Large intestine (tissue), 3 donors: ENCODE results near the gene PRSS48. TPM values are rescaled to one million over a fixed set of nuclear protein-coding genes. Genes with fewer than 3 reads are reported as not detected.
A peak's percentile ranks its signal among the peaks of the same experiment; 100 is the strongest.
"Not testable (repeated sequence)": the region's sequence is repeated elsewhere in the genome, so short reads cannot be mapped to it uniquely, and the experiment has no call there.

ENCODE experiments used
- DNase-seq, 2 donors: peaks; one replicate each; pipeline versions ENCODE4 v3.0.0 to v3.0.0-alpha.2; 2013
- H3K27ac ChIP-seq: one replicate; pipeline ENCODE4 v1.5.1; 2013; ENCODE audit warnings: low read length
- H3K27me3 ChIP-seq: 2 replicates; pipeline ENCODE4 v1.6.1; 2013; ENCODE audit warnings: low read length; ENCODE audit not compliant: control insufficient read depth, insufficient read depth
- H3K36me3 ChIP-seq: 2 replicates; pipeline ENCODE4 v1.6.1; 2013; ENCODE audit warnings: low read length; ENCODE audit not compliant: control insufficient read depth, insufficient read depth
- H3K4me1 ChIP-seq: one replicate; pipeline ENCODE4 v1.6.1; 2013; ENCODE audit warnings: low read length; ENCODE audit not compliant: control insufficient read depth, insufficient read depth
- H3K4me3 ChIP-seq: one replicate; pipeline ENCODE4 v1.5.1; 2013; ENCODE audit warnings: low read length
- H3K9me3 ChIP-seq: one replicate; pipeline ENCODE4 v1.6.1; 2013; ENCODE audit warnings: mild to moderate bottlenecking, low read depth, low read length, moderate library complexity; ENCODE audit not compliant: control insufficient read depth
- WGBS: methylation state at CpG from one replicate; pipeline ENCODE4 v1.1.5; 2013; ENCODE audit warnings: low lambda C conversion rate; ENCODE audit not compliant: insufficient coverage; 5-methylcytosine and 5-hydroxymethylcytosine counted together
- polyA plus RNA-seq: library from polyadenylated mRNA; unstranded; fragments of 120-200 nt; gene quantifications from one replicate; pipeline ENCODE4 v1.2.1, GENCODE V29; 2013

Gene PRSS48
- polyA plus RNA-seq, 1 donor: not detected

- WGBS: no CpG with 5 or more reads among the region's 2 CpGs
- Histone ChIP-seq H3K36me3 (peaks cover 4% of the 10 kb centered on the region), H3K27ac (peak overlapping the region; percentile 74), H3K27me3 (no peaks in the 10 kb centered on the region), H3K9me3 (no peaks in the 10 kb centered on the region), H3K4me1 (peaks cover 46% of the 10 kb centered on the region), H3K4me3 (no peak overlapping the region)
- DNase-seq: no peak
Measured at GRCh38 chr4:151315212-151315886, 38.4 kb downstream of the PRSS48 start.

DNA sequence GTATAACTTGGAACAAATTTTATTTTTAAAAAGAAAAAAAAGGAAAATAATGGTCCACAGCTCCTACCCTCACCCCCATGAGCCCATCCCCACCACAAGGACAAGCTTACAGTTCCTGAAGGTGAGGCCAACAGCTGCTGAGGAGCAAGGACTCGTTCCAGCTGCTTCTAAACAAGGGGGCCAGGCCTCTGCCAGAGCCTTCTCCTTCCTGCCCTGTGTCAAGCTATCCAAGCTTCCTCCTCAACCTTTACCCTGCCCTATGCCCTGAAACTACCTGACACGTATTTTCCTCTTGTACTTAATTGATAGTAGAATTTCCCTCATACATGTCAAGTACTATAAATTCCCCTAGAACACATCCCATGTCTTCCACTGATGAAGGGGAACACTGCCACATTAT is 39.7 kb downstream of the PRSS48 start:
- no CpG with 5 or more reads among the region's 2 CpGs for WGBS
- peaks cover under 1% of the 10 kb centered on the region for H3K36me3 ChIP-seq
- peak; percentile 70 to 85 for DNase-seq
- peaks cover 52% of the 10 kb centered on the region for H3K4me1 ChIP-seq
- no peak overlapping the region for H3K4me3 ChIP-seq
- H3K27me3 ChIP-seq: no peaks in the 10 kb centered on the region
- peak overlapping the region; percentile 51 for H3K27ac ChIP-seq
- H3K9me3 ChIP-seq: no peaks in the 10 kb centered on the region

- Histone ChIP-seq H3K9me3 (no peaks in the 10 kb centered on the region), H3K4me1 (peaks cover 52% of the 10 kb centered on the region), H3K27ac (no peak overlapping the region), H3K27me3 (no peaks in the 10 kb centered on the region), H3K36me3 (no peaks in the 10 kb centered on the region), H3K4me3 (no peak overlapping the region)
- no peak for DNase-seq
- WGBS: no CpG with 5 or more reads among the region's 1 CpG
Measured at GRCh38 chr4:151318307-151319006, 41.5 kb downstream of the PRSS48 start.

DNA sequence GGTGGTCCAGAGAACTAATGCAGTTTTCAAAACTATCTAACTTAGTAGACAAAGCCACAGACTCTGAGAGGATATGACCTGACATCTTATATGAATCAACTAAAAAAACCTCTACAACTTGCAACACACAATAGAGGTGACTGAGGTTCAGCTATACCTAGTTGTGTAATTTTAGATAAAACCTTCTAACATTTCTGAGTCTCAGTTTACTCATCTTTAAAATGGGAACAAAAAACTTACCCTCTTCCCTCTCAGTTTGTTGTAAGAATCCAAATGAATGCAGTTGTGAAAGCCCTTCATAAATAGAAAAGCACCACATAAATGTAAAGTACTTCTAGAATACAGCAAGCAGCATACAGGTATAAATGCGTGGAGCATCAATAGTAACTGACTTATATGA is 42.5 kb downstream of the PRSS48 start:
- Histone ChIP-seq H3K9me3 (no peaks in the 10 kb centered on the region), H3K36me3 (no peaks in the 10 kb centered on the region), H3K27me3 (no peaks in the 10 kb centered on the region), H3K4me1 (peaks cover 44% of the 10 kb centered on the region), H3K4me3 (no peak overlapping the region), H3K27ac (no peak overlapping the region)
- DNase-seq: no peak
- no CpG with 5 or more reads among the region's 1 CpG for WGBS

DNA sequence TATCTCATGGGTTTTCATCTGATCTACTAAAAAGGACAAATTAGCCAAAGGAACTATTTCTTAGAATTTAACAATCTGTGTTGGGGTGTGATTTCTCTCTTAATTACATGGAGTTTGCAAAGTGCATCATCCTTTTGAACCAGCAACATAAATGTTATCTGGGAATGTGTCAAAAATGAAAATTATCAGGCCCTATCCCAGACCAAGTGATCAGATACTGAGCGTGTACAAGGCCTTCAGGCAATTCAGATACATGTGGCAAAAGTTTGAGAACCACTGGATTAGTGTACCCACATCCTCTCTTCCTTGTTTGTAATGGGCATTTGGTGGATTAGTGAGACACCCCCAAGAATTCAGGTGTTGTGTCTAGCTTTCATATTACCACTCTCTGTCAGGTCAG is 44.6 kb downstream of the PRSS48 start:
- H3K27ac ChIP-seq: peak overlapping the region; percentile 23
- H3K4me1 ChIP-seq: peaks cover 28% of the 10 kb centered on the region
- no CpG with 5 or more reads among the region's 1 CpG for WGBS
- H3K9me3 ChIP-seq: no peaks in the 10 kb centered on the region
- no peaks in the 10 kb centered on the region for H3K27me3 ChIP-seq
- H3K36me3 ChIP-seq: no peaks in the 10 kb centered on the region
- no peak overlapping the region for H3K4me3 ChIP-seq
- DNase-seq: no peak

DNA sequence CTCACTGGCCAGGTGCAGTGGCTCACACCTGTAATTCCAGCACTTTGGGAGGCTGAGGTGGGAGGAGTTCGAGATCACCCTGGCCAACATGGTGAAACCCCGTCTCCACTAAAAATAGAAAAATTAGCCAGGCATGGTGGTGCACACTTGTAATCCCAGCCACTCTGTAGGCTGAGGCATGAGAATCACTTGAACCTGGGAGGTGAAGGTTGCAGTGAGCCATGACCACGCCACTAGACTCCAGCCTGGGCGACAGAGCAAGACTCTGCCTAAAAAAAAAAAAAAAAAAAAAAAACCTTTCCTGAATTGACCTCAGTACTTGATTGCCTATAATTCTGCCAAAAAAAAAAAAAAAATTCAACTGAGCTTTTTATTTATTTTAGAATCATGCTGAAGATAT is 45.2 kb downstream of the PRSS48 start:
- DNase-seq: not testable (repeated sequence)
- peak overlapping the region; percentile 23 for H3K27ac ChIP-seq
- WGBS: no CpG with 5 or more reads among the region's 4 CpGs

GRCh38 chr4:151322570-151322969 is 45.6 kb downstream of the PRSS48 start:
- peaks cover 19% of the 10 kb centered on the region for H3K4me1 ChIP-seq
- no peaks in the 10 kb centered on the region for H3K27me3 ChIP-seq
- H3K27ac ChIP-seq: peak overlapping the region; percentile 99
- DNase-seq: no peak
- no peaks in the 10 kb centered on the region for H3K36me3 ChIP-seq
- H3K9me3 ChIP-seq: no peaks in the 10 kb centered on the region
- peak overlapping the region; percentile 84 for H3K4me3 ChIP-seq

More for the DNA sequence above, 45.2 kb downstream of the PRSS48 start:
- peaks cover 23% of the 10 kb centered on the region for H3K4me1 ChIP-seq
- H3K4me3 ChIP-seq, H3K36me3 ChIP-seq, H3K27me3 ChIP-seq, H3K9me3 ChIP-seq: not testable (repeated sequence)

DNA sequence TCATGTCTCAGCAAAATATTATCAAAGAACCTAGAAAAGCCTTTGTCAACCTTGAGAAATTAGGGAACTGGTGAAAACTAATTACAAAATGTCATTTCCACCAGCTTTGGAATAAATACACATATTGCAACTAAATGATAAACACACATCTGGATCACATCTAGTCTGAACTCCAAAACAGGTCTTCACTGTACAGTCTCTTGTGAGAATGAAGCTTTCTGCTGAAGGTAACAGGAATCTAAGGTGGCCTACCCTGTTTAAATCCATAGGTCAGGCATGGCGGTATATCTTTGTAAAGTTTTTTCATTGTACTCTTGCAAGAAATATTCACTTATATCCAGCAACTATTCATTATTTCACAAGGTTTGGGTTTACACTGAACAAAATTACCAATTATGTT is 46.7 kb downstream of the PRSS48 start:
- Histone ChIP-seq H3K36me3 (no peaks in the 10 kb centered on the region), H3K4me1 (peaks cover 18% of the 10 kb centered on the region), H3K4me3 (peak overlapping the region; percentile 84), H3K27ac (peak overlapping the region; percentile 99), H3K27me3 (no peaks in the 10 kb centered on the region), H3K9me3 (no peaks in the 10 kb centered on the region)
- no CpG with 5 or more reads among the region's 1 CpG for WGBS
- peak in 1 of 2 donors; percentile 51 for DNase-seq

- WGBS: 33% methylated on average over 1 of the region's 12 CpGs
- no peaks in the 10 kb centered on the region for H3K36me3 ChIP-seq
- H3K4me3 ChIP-seq: peak overlapping the region; percentile 84
- peak overlapping the region; percentile 99 for H3K27ac ChIP-seq
- peak; percentile 69 to 94 for DNase-seq
- no peaks in the 10 kb centered on the region for H3K27me3 ChIP-seq
- H3K4me1 ChIP-seq: peaks cover 18% of the 10 kb centered on the region
- H3K9me3 ChIP-seq: no peaks in the 10 kb centered on the region
Measured at GRCh38 chr4:151324124-151324751, 47.3 kb downstream of the PRSS48 start.

DNA sequence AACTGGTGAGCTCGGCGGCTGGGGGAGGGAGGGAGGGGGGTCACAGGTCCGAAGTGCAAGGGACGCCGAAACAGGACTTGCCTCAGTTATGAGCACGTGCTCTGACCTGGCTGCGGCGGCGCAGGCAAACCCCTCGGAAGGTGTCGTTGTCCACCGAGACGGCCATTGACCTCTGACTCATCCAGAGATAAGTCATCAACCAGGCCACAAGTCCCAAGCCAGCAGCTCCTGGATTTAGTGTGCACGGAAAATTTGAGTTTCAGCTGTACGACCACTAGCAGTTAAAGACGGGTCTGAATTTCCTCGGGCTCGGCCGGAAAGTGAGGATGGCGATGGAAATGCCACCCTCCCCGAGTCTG is 47.8 kb downstream of the PRSS48 start:
- Histone ChIP-seq H3K36me3 (no peaks in the 10 kb centered on the region), H3K27me3 (no peaks in the 10 kb centered on the region), H3K9me3 (no peaks in the 10 kb centered on the region), H3K4me3 (peak overlapping the region; percentile 84), H3K27ac (peak overlapping the region; percentile 99), H3K4me1 (peaks cover 18% of the 10 kb centered on the region)
- peak; percentile 87 to 94 for DNase-seq
- WGBS: no CpG with 5 or more reads among the region's 21 CpGs
